PC-9 (cell line): ENCODE results near the gene PACRGL. TPM values are rescaled to one million over a fixed set of nuclear protein-coding genes. Genes with fewer than 3 reads are reported as not detected.

ENCODE experiments used
- BruUV-seq: library from RNA; stranded (reverse); fragments of 400-500 nt; replicated peaks from 2 replicates; lab custom pipeline; 2021; lab: Mats Ljungman, UMichigan
- CTCF ChIA-PET: fragments of 300-600 bp; sonication (Branson Sonifier 250); formaldehyde crosslinking; loops from one replicate; lab custom pipeline; 2022; ENCODE audit warnings: antibody characterized with exemption; lab: Charles Lee
- POLR2A ChIA-PET: fragments of 300-600 bp; sonication (Branson Sonifier 250); formaldehyde crosslinking; loops from one replicate; lab custom pipeline; 2022; ENCODE audit warnings: antibody characterized with exemption; ENCODE audit not compliant: unreplicated experiment; lab: Charles Lee
- DNase-seq, 2 experiments: peaks; one replicate each; pipeline versions ENCODE4 v3.0.0 to v3.0.0-alpha.2; 2015 to 2022; ENCODE audit warnings: mixed read lengths in 1 of 2
- H2AFZ ChIP-seq: fragments of 200-600 bp; sonication (generic); 2 replicates; pipeline ENCODE4 v1.8.1; 2017; ENCODE audit warnings: antibody characterized with exemption
- H3F3A ChIP-seq: fragments of 200-600 bp; sonication (generic); 2 replicates; pipeline ENCODE4 v1.8.1; 2017; ENCODE audit warnings: antibody characterized with exemption, mild to moderate bottlenecking, low read depth; ENCODE audit not compliant: insufficient read depth
- H3K27ac ChIP-seq: fragments of 200-600 bp; sonication (generic); 2 replicates; pipeline ENCODE4 v1.6.1; 2016; ENCODE audit warnings: mixed run types
- H3K27me3 ChIP-seq: fragments of 200-600 bp; sonication (generic); 2 replicates; pipeline ENCODE4 v1.6.1; 2016; ENCODE audit warnings: low read depth, mixed run types; ENCODE audit not compliant: insufficient read depth
- H3K36me3 ChIP-seq: fragments of 200-600 bp; sonication (generic); 2 replicates; pipeline ENCODE4 v1.6.1; 2016; ENCODE audit warnings: low read depth, mixed run types
- H3K4me1 ChIP-seq: fragments of 200-600 bp; sonication (generic); replicated peaks from 2 replicates; pipeline ENCODE4 v1.6.1; 2016; ENCODE audit warnings: mixed run types; ENCODE audit not compliant: insufficient read depth
- H3K4me2 ChIP-seq: fragments of 200-600 bp; sonication (generic); 2 replicates; pipeline ENCODE4 v1.6.1; 2017; ENCODE audit warnings: mixed run types
- H3K4me3 ChIP-seq: fragments of 200-600 bp; sonication (generic); 2 replicates; pipeline ENCODE4 v1.6.1; 2016; ENCODE audit warnings: mixed run types
- H3K79me2 ChIP-seq: fragments of 200-600 bp; sonication (generic); 2 replicates; pipeline ENCODE4 v1.6.1; 2017; ENCODE audit warnings: low read depth, mixed run types
- H3K9me2 ChIP-seq: fragments of 200-600 bp; sonication (generic); 2 replicates; pipeline ENCODE4 v1.8.1; 2017; ENCODE audit warnings: mild to moderate bottlenecking; ENCODE audit not compliant: insufficient read depth
- H3K9me3 ChIP-seq: fragments of 200-600 bp; sonication (generic); 2 replicates; pipeline ENCODE4 v1.8.1; 2016; ENCODE audit warnings: low read depth; ENCODE audit not compliant: insufficient read depth
- H4K20me1 ChIP-seq: fragments of 200-600 bp; sonication (generic); 2 replicates; pipeline ENCODE4 v1.8.1; 2017; ENCODE audit not compliant: insufficient read depth
- EZH2 ChIP-seq: fragments of 200-600 bp; sonication (generic); IDR thresholded peaks from 2 replicates; pipeline ENCODE4 v1.8.0; 2017; ENCODE audit warnings: antibody characterized with exemption, low read depth
- intact Hi-C: fragments of 100-400 bp; cut with micrococcal nuclease; formaldehyde crosslinking; loops from one replicate; pipeline ENCODE4 v1.10.0; 2022; ENCODE audit not compliant: unreplicated experiment
- total RNA-seq: library from RNA; stranded (reverse); gene quantifications from 2 replicates; pipeline ENCODE4 v1.2.3, GENCODE V29; 2021
- TF ChIP-seq, protein P1 (sequence below): fragments of 200-600 bp; sonication (generic); conservative IDR thresholded peaks from 2 replicates; pipeline ENCODE4 v1.6.1; 2017; ENCODE audit warnings: mixed run types, antibody characterized with exemption, mild to moderate bottlenecking, moderate library complexity

Gene PACRGL
- total RNA-seq, 1 experiment from 2014 or later = 23.0 TPM

DNA sequence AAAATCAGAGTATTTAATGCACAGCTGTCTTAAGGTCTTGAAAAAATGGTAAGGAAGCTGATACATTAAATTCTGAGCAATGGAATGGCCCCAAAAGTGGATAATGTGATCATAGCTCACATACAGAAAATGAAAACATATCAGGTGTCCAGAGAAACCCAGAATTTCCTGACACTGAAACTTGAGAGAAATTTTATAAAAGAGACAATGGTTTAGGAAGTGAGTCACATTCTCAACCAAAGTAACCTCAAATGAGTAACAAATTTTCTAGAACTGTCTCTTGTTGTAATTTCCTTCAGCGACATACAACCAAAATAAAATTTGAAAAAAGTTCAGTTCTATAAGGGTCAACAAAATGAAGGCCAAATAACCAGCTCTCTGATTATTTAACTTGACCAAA is 37.4 kb upstream of the PACRGL start:
- Histone ChIP-seq H3K4me3 (no peak overlapping the region), H3F3A (no peaks in the 10 kb centered on the region), H3K4me2 (no peak overlapping the region), H3K4me1 (no peaks in the 10 kb centered on the region), H4K20me1 (no peaks in the 10 kb centered on the region), H3K9me3 (no peaks in the 10 kb centered on the region), H3K9me2 (no peaks in the 10 kb centered on the region), H3K36me3 (no peaks in the 10 kb centered on the region), H3K27ac (no peak overlapping the region), H3K79me2 (no peaks in the 10 kb centered on the region), H3K27me3 (no peaks in the 10 kb centered on the region), H2AFZ (no peak overlapping the region)
- no TSS peak for BruUV-seq
- ChIA-PET CTCF (no interaction called here), POLR2A (no interaction called here)
- DNase-seq = no peak
- intact Hi-C loops = no loop called here
- TF ChIP-seq, protein P1, sequence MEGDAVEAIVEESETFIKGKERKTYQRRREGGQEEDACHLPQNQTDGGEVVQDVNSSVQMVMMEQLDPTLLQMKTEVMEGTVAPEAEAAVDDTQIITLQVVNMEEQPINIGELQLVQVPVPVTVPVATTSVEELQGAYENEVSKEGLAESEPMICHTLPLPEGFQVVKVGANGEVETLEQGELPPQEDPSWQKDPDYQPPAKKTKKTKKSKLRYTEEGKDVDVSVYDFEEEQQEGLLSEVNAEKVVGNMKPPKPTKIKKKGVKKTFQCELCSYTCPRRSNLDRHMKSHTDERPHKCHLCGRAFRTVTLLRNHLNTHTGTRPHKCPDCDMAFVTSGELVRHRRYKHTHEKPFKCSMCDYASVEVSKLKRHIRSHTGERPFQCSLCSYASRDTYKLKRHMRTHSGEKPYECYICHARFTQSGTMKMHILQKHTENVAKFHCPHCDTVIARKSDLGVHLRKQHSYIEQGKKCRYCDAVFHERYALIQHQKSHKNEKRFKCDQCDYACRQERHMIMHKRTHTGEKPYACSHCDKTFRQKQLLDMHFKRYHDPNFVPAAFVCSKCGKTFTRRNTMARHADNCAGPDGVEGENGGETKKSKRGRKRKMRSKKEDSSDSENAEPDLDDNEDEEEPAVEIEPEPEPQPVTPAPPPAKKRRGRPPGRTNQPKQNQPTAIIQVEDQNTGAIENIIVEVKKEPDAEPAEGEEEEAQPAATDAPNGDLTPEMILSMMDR = no peak
- TF ChIP-seq EZH2 = no peak

DNA sequence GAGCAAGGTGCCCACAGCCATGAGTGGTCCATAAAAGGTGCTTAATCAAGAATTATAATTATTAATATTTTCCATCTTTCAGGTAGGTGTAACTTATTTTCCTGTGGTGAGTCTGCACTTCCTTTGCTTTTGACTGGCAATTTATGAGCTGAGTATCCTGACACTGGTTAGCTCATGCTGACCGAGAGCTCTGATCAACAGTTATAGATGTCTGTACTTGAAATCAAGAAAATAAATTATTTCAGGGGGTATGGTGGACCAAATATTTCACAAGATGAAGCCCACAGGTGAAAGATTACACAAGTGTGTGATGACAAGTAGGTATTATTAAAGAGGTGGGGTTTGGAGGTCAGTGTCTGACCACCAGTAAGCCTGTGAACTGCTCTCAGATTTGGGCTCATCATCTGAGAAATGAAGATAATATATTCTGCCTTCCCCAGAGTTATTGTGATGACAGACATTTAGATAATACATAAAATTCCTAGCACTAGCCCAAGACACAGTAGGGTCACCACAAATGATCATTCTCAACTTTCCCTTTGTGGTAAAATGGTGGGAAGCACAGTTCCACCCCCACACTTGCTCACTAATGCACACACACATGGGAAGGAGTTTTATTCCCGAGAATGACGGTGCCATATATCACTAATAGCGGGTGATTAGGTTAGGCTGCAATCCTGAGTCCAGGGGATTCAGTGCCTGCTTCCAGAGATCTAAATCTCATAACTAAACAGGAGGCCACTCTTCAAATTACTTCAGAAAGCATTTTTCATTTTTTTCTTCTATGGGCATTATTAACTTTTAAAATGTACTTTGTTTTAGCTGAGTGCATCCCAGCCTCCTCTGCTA is 34.0 kb upstream of the PACRGL start:
- no peak for DNase-seq
- no TSS peak for BruUV-seq
- Histone ChIP-seq H3K4me2 (no peak overlapping the region), H3F3A (no peaks in the 10 kb centered on the region), H4K20me1 (no peaks in the 10 kb centered on the region), H3K27ac (no peak overlapping the region), H3K9me2 (no peaks in the 10 kb centered on the region), H3K27me3 (no peaks in the 10 kb centered on the region), H3K36me3 (no peaks in the 10 kb centered on the region), H3K9me3 (no peaks in the 10 kb centered on the region), H3K79me2 (no peaks in the 10 kb centered on the region), H3K4me1 (no peaks in the 10 kb centered on the region), H2AFZ (no peak overlapping the region), H3K4me3 (no peak overlapping the region)
- ChIA-PET POLR2A (no interaction called here), CTCF (no interaction called here)
- intact Hi-C loops = no loop called here
- TF ChIP-seq, protein P1 = no peak
- no peak for TF ChIP-seq EZH2

DNA sequence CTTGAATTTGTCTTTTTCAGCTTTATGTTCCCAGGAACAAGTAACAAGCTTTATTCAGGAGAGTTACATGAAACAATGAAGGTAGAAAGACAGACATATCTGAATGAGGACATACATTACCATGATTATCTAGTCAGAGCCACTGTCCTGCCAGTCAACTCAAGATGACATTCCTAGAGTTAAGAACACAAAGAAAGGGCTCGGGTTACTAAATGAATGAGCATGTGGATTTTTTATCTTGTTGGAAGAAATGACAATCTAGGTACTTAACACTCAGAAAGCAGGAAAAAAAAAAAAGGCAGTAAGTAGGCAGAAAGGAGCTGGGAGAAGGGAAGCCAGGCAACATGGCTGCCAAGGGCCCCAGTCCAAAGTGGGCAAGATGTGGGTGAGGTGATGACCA is 28.0 kb upstream of the PACRGL start:
- BruUV-seq = no TSS peak
- Histone ChIP-seq H3K27ac (no peak overlapping the region), H3K9me2 (no peaks in the 10 kb centered on the region), H4K20me1 (no peaks in the 10 kb centered on the region), H3K4me3 (no peak overlapping the region), H3F3A (no peaks in the 10 kb centered on the region), H2AFZ (no peak overlapping the region), H3K4me2 (no peak overlapping the region), H3K27me3 (no peaks in the 10 kb centered on the region), H3K9me3 (no peaks in the 10 kb centered on the region), H3K79me2 (no peaks in the 10 kb centered on the region), H3K36me3 (no peaks in the 10 kb centered on the region), H3K4me1 (no peaks in the 10 kb centered on the region)
- no peak for DNase-seq
- intact Hi-C loops = no loop called here
- CTCF ChIA-PET = no interaction called here
- TF ChIP-seq, protein P1 = no peak
- no peak for TF ChIP-seq EZH2
- POLR2A ChIA-PET = no interaction called here
